Breast epithelium (tissue), 3 donors: Measurements from ENCODE around the gene FSTL5.

Experiments used
- POLR2A ChIP-seq: fragments of 450-650 bp; IDR thresholded peaks from one replicate; pipeline ENCODE4 v1.6.1; 2016; ENCODE audit warnings: antibody characterized with exemption, mild to moderate bottlenecking, moderate library complexity
- TF ChIP-seq, protein P1 (sequence below), 3 donors: fragments of 450-650 bp; IDR thresholded peaks; one replicate each; pipeline ENCODE4 v1.5.1; 2016 to 2017; ENCODE audit warnings: antibody characterized with exemption in 3 of 3, mild to moderate bottlenecking in 3 of 3, moderate library complexity in 3 of 3

DNA sequence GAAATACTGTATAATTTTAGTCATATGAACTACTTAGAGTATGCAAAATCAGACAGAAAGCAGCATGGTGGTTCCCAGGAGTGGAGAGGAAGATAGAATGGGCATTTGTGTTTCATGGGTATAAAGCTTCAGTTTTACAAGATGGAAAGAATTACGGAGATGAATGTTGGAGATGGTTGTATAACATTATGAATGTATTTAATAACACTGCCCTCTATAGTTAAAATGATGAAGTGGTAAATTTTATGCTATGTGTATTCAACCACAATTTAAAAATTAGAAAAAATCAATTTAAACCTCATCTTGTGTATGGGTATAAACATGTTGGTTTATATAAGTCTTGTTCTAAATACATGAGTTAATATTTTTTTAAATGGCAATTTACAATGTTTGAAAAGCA lies 521.1 kb downstream of the FSTL5 start:
- TF ChIP-seq, protein P1, sequence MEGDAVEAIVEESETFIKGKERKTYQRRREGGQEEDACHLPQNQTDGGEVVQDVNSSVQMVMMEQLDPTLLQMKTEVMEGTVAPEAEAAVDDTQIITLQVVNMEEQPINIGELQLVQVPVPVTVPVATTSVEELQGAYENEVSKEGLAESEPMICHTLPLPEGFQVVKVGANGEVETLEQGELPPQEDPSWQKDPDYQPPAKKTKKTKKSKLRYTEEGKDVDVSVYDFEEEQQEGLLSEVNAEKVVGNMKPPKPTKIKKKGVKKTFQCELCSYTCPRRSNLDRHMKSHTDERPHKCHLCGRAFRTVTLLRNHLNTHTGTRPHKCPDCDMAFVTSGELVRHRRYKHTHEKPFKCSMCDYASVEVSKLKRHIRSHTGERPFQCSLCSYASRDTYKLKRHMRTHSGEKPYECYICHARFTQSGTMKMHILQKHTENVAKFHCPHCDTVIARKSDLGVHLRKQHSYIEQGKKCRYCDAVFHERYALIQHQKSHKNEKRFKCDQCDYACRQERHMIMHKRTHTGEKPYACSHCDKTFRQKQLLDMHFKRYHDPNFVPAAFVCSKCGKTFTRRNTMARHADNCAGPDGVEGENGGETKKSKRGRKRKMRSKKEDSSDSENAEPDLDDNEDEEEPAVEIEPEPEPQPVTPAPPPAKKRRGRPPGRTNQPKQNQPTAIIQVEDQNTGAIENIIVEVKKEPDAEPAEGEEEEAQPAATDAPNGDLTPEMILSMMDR (IDR thresholded peaks at IDR 0.05) = no peak
- no peak for TF ChIP-seq POLR2A
